Neural progenitor cell (in vitro differentiated cells): ENCODE measurements around the gene OPCML.

Source experiments
- EZH2 ChIP-seq: fragments of 200-600 bp; sonication (generic); IDR thresholded peaks from 2 replicates; pipeline ENCODE4 v1.6.1; 2017; ENCODE audit warnings: antibody characterized with exemption, mild to moderate bottlenecking, moderate library complexity
- TF ChIP-seq, protein P1 (sequence below): fragments of 200-600 bp; sonication (generic); IDR thresholded peaks from 2 replicates; pipeline ENCODE4 v1.5.1; 2017; ENCODE audit warnings: antibody characterized with exemption, mild to moderate bottlenecking

DNA sequence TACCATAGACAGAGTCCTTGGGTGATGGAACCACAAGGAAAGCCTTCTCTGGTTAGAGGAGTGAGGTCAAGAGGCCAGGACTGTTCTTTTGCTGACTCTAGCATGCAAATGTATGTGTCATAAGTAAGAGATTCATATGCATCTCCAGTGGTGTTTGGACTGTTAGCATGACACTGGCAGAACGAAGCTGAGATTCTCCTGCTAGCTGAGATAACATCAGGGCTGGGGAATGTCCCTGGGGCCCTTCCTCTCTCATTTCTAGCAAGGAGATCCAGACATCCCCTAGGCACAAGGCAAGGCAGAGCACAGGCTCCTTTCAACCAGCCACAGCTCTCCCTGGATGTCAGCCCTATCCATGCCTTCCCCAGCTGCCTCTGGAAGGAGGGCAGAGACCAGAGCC lies 711.3 kb downstream of the OPCML start:
- TF ChIP-seq EZH2 = no peak
- TF ChIP-seq, protein P1, sequence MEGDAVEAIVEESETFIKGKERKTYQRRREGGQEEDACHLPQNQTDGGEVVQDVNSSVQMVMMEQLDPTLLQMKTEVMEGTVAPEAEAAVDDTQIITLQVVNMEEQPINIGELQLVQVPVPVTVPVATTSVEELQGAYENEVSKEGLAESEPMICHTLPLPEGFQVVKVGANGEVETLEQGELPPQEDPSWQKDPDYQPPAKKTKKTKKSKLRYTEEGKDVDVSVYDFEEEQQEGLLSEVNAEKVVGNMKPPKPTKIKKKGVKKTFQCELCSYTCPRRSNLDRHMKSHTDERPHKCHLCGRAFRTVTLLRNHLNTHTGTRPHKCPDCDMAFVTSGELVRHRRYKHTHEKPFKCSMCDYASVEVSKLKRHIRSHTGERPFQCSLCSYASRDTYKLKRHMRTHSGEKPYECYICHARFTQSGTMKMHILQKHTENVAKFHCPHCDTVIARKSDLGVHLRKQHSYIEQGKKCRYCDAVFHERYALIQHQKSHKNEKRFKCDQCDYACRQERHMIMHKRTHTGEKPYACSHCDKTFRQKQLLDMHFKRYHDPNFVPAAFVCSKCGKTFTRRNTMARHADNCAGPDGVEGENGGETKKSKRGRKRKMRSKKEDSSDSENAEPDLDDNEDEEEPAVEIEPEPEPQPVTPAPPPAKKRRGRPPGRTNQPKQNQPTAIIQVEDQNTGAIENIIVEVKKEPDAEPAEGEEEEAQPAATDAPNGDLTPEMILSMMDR = no peak
